GM23248 (cell line): ENCODE results near the gene CFAP300.

Experiments
- EZH2 ChIP-seq: fragments of 200-600 bp; sonication (generic); IDR thresholded peaks from 2 replicates; pipeline ENCODE4 v1.6.1; 2018; ENCODE audit warnings: antibody characterized with exemption, mild to moderate bottlenecking; ENCODE audit not compliant: insufficient read depth, poor library complexity, severe bottlenecking
- EZH2phosphoT487 ChIP-seq: fragments of 200-600 bp; sonication (generic); IDR thresholded peaks from 2 replicates; pipeline ENCODE4 v1.6.1; 2018; ENCODE audit warnings: antibody characterized with exemption, moderate library complexity, mild to moderate bottlenecking, low read depth; ENCODE audit not compliant: insufficient read depth

- no peak for TF ChIP-seq EZH2
- no peak for TF ChIP-seq EZH2phosphoT487
Observed at GRCh38 chr11:102061276-102061675, 14.0 kb downstream of the CFAP300 start.
